Stimulated activated CD8-positive, alpha-beta memory T cell treated with anti-CD3 and anti-CD28 coated beads, Interleukin-15, amount 100 ng/mL, for 24 hours (primary cell): Measurements from ENCODE around the gene ARFGAP1.

Source experiments
- DNase-seq: peaks from one replicate; pipeline ENCODE4 v3.0.0-alpha.2; 2020; ENCODE audit warnings: low read depth

Gene ARFGAP1

GRCh38 chr20:63272105-63273058 is at the start of gene ARFGAP1:
TSS of gene ARFGAP1 (plus strand) at chr20:63272813. CDS start at chr20:63275581, 2,768 bp downstream.
- peak; percentile 79 for DNase-seq

- no peak for DNase-seq
These were observed 49.3 kb upstream of the ARFGAP1 start for GRCh38 chr20:63223121-63223825.

DNA sequence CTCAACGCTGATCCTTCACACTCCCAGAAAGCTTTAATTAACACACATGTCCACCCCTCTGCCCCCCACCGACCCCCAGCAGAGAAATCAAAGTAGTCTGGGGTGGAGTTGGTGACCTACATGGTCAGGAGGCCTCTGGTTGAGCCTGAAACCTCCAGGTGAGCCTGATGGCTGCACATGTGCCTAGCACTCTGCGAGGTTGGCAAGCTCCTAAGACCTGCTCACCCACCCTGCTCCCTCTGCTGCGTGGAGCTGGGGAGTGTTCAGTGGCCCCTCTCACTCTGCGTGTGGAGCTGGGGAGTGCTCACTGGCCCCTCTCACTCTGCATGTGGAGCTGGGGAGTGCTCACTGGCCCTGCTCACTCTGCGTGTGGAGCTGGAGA is 48.8 kb upstream of the ARFGAP1 start:
- DNase-seq: no peak

GRCh38 chr20:63224412-63225081 is 48.1 kb upstream of the ARFGAP1 start:
- no peak for DNase-seq

- no peak for DNase-seq
These were observed 47.5 kb upstream of the ARFGAP1 start for GRCh38 chr20:63225082-63225454.

DNA sequence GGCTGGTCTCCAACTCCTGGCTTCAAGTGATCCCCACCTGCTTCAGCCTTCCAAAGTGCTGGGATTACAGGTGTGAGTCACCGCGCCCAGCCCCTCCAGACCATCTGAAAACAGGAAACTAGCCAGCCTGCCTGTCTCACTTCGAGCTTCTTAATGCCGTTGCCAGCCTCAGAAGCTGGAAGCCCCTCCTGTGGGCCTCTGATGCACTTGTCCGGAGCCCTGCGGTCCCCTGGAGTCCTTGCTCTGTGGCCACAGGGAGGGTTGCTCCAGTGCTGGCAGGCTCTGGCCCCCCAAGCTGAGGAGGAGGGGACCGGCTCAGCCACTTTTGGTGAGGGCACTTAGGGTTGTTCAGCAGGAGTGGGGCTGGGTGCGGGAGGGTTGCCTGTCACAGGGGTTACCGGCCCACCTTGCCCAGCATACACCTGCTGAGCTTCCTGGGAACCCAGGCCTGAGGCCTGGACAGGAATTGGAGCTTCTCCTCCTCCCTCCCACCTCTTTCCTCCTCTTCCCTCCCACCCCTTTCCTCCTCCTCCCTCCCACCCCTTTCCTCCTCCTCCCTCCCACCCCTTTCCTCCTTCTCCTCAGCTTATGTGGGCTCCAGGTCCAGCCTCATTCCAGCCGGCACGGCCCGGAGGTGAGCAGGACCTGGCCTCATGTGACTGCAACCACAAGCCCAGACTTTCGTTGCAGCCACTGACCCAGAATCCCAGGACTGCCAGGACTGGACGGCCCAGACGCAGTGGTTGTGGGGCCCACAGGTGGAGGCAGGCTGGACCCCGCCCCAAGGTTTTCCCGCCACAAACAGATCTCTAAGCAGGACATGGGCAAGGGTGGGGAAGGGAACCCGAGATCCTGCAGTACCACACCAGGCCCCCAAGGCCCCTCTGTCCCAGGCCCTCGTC is 46.3 kb upstream of the ARFGAP1 start:
- DNase-seq: no peak

GRCh38 chr20:63227260-63227659 is 45.4 kb upstream of the ARFGAP1 start:
- no peak for DNase-seq

DNA sequence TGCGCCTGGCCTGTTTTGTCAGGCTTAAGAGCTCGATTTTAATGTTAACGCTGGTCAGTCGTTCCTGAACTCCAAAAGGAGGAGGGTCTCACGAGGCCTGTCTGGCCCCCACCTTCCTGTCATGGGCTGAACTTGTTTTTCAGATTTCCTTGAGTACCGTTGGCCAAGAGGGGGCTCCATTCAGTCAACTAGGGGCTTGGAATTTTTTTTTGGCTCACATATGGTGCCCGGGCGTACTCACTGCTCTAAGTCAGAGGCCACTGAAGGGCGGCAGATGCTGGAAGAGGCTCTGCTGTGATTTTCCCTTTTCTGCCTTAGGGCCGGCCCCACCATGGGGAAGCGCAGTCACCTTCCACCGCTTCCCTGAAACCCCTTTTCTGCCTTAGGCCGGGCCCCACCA is 43.8 kb upstream of the ARFGAP1 start:
- DNase-seq: no peak

DNA sequence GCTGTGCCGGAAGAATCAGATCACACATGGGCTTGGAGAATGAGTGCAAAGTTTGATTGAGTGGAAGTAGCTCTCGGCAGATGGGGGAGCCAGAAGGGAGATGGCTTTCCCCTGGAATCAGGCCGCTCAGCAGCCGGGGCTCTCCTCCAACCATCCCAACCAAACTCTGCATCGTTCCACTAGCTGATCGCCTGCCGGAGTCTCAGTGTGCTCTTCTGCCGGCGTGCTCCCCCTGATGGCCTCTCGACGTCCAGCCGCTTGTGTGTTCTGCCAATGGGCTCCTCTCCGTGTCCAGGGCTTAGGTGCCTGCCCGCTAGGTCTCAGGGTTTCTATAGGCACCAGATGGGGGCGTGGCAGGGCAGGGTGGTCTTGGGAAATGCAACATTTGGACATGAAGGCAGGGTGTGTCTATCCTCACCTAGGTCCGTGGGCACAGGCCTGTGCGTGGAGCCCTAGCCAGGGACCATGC is 41.8 kb upstream of the ARFGAP1 start:
- DNase-seq: no peak

DNA sequence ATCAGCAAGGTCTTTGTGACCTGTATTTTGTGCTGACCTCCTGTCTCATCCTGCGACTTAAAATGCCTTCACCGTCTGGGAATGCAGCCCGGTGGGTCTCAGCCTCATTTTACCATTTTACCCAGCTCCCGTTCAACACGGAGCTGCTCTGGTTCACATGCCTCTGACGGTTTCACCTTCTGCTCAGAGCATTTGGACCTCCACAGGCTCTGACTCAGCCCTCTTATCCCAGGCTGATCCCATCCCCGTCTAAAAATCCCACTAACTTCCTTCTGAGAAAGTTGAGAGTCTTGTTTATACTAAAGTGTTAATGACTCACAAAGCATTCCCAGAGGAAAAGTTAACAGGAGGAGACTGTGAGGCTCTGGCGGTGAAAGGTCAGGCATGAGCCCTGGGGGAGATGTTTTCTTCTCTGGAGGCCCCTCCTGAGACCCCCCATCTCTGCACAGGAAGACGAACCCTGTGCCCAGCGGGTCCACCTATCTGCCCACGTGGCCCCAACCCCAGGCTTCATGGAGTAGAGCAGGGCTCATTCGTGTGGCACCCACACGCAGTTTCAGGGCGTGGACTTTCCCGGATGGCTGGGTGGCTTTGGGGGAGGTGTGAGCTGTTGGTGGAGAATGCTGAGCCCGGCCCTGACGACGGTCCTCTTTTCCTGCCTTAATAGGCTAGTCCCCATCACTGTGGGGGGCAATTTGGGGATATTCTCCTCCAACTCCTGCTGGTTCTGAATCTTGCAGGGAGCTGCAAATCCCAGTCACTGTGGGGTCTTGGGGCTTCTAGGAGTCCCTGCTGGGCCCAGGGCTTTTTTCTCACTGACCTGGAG is 40.2 kb upstream of the ARFGAP1 start:
- no peak for DNase-seq

DNA sequence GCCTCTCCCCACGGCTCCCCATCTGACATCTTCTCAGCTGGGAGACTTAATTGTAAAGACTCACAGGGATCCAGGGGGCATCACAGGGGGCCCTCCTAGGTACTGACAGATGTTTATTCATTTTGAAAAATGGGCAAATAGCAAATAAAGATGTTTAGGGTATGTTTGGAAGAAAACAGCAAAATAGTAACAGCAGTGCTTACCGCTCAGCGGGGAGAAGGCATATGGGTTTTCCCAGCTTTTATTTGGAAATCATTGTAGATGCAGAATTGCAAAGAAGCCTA is 39.6 kb upstream of the ARFGAP1 start:
- DNase-seq: no peak

GRCh38 chr20:63233924-63234323 is 38.7 kb upstream of the ARFGAP1 start:
- no peak for DNase-seq

DNA sequence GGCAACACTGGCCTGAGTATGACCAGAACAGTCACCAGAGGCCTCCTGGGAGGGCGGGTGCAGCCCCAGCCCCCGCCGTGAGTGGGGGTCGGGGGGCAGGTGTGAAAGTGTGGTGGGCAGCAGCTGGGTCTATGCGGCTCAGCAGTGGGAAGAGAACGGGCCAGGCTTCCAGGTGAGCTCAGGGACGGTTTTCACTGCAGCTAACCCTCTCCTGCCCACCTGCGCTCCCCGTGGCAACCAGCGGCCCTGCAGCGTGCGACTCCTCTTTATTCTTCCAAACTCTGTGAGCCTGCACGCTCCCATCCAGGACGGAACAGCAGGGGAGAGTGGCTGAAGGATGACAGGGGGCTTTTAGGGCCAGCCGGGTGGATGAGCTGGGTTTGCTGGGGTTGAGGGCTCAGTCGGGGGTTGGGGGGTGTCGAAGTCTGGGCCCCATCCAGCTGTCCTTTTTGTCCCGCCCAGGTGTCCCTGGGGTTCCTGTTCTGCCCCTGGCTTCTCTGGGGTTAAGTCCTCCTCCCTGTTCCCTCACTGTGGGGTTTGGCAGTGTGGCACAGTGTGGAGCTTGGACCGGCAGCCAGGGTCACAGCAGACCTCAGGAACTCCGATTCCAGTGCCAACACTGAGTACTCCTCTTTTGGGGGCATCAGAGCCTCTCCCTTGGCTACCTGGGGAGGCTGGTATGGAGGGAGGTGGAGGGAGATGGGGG is 37.8 kb upstream of the ARFGAP1 start:
- no peak for DNase-seq

DNA sequence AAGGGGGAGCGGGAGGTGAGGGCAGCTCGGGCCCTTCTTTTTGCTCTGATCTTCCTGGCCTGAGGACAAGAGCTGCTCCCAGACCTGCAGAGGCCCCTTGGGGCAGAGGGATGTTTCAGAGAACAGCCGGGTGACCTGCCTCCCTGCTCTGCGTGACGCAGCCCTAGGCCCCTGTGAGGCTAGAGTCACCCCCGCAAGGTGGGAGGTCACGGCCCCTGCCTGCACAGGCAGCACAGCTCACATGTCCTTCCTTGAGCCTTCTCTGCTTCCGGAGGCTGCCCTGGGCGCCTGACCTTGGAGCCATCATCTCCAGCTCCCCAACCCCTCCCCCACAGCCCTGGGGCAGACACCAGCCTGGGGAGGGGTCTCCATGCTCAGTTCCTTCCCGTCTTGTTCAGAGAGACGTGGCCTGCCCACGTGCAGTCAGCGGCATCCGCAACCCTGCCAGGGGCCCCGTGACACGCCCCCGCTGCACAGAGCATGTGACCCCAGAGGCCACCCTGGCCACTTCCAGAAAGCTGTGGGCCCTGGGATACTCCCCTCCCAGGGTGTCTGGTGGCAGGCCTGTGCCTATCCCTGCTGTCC is 37.1 kb upstream of the ARFGAP1 start, which contains the start of gene BIRC7:
TSS of gene BIRC7 (plus strand) at position 507 of the 585 bp plus-strand sequence. CDS start 192 bp downstream, outside the sequence.
- no peak for DNase-seq

GRCh38 chr20:63236116-63236837 is 36.3 kb upstream of the ARFGAP1 start:
- DNase-seq: no peak

- DNase-seq: no peak
These were observed 34.6 kb upstream of the ARFGAP1 start for GRCh38 chr20:63238031-63238430.

DNA sequence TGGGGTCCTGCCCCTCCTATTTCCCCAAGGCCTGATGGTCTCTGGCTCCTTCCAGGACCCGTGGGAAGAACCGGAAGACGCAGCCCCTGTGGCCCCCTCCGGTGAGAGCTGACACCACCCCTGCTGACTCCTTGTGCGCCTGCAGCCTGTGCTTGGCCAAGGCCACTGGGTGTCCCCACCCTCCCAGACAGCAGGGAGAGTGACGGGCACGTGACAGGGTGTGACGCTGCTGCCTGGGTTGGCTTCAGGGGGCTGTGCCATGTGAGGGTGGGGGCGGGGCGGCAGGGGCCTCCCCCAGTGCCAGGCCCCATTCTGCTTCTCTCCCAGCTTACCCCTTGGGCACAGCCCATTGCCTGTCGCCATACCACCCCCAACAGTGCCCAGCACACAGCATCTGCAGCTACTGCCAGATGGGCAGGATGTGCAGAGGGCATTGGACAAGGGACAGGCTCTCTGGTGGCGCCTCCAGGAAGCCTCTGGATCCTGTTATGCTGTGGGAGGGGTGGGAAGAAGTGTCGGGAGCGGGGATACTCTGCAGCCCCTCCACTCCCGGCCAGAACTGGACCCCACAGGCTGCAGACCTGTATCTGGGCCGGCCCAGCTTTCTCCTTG is 34.0 kb upstream of the ARFGAP1 start:
- DNase-seq: no peak

GRCh38 chr20:63239431-63239830 is 33.2 kb upstream of the ARFGAP1 start:
- DNase-seq: no peak

- DNase-seq: no peak
These were observed 32.6 kb upstream of the ARFGAP1 start for GRCh38 chr20:63240004-63240403.
